Loucy (cell line): ENCODE measurements around the gene KCNH1.

Source experiments
- H2AFZ ChIP-seq: fragments of 200-600 bp; sonication (generic); 2 replicates; pipeline ENCODE4 v1.6.0; 2016; ENCODE audit warnings: antibody characterized with exemption, mild to moderate bottlenecking, low read length, moderate library complexity
- H3F3A ChIP-seq: fragments of 200-600 bp; 2 replicates; pipeline ENCODE4 v1.6.0; 2016; ENCODE audit warnings: antibody characterized with exemption, low read depth, mild to moderate bottlenecking
- H3K27me3 ChIP-seq: fragments of 200-600 bp; sonication (generic); 2 replicates; pipeline ENCODE4 v1.6.1; 2014; ENCODE audit warnings: low read length, mild to moderate bottlenecking; ENCODE audit not compliant: insufficient read depth, poor library complexity, severe bottlenecking
- H3K36me3 ChIP-seq: fragments of 200-600 bp; sonication (generic); 2 replicates; pipeline ENCODE4 v1.6.1; 2016; ENCODE audit warnings: low read length; ENCODE audit not compliant: insufficient read depth
- H3K4me1 ChIP-seq: fragments of 200-600 bp; sonication (generic); 2 replicates; pipeline ENCODE4 v1.5.1; 2014; ENCODE audit warnings: low read length, mild to moderate bottlenecking; ENCODE audit not compliant: insufficient read depth, poor library complexity, severe bottlenecking
- H3K4me2 ChIP-seq: fragments of 200-600 bp; sonication (generic); 2 replicates; pipeline ENCODE4 v1.6.0; 2014; ENCODE audit warnings: antibody characterized with exemption, low read length, low read depth, mild to moderate bottlenecking; ENCODE audit not compliant: poor library complexity, severe bottlenecking
- H3K4me3 ChIP-seq: fragments of 200-600 bp; sonication (generic); 2 replicates; pipeline ENCODE4 v1.5.1; 2014; ENCODE audit warnings: low read length, mild to moderate bottlenecking, mixed read lengths; ENCODE audit not compliant: poor library complexity, severe bottlenecking
- H3K79me2 ChIP-seq: fragments of 200-600 bp; sonication (generic); 2 replicates; pipeline ENCODE4 v1.6.1; 2014; ENCODE audit warnings: low read length; ENCODE audit not compliant: insufficient read depth
- H3K9ac ChIP-seq: fragments of 200-600 bp; sonication (generic); 2 replicates; pipeline ENCODE4 v1.6.0; 2014; ENCODE audit warnings: mild to moderate bottlenecking, low read depth, low read length, moderate library complexity; ENCODE audit not compliant: poor library complexity, severe bottlenecking
- H3K9me2 ChIP-seq: fragments of 200-600 bp; sonication (generic); replicated peaks from 2 replicates; pipeline ENCODE4 v1.6.1; 2016; ENCODE audit warnings: low read depth, low read length, mixed read lengths
- H3K9me3 ChIP-seq: fragments of 200-600 bp; sonication (generic); 2 replicates; pipeline ENCODE4 v1.6.1; 2014; ENCODE audit warnings: mild to moderate bottlenecking, antibody characterized with exemption, low read length, low read depth; ENCODE audit not compliant: insufficient read depth
- H4K20me1 ChIP-seq: fragments of 200-600 bp; sonication (generic); 2 replicates; pipeline ENCODE4 v1.6.0; 2014; ENCODE audit warnings: antibody characterized with exemption, low read length, mild to moderate bottlenecking; ENCODE audit not compliant: insufficient read depth, poor library complexity, severe bottlenecking
- EZH2phosphoT487 ChIP-seq: fragments of 200-600 bp; IDR thresholded peaks from 2 replicates; pipeline ENCODE4 v1.6.1; 2018; ENCODE audit warnings: antibody characterized with exemption, mild to moderate bottlenecking, moderate library complexity, borderline replicate concordance
- TF ChIP-seq, protein P1 (sequence below): fragments of 200-600 bp; sonication (generic); conservative IDR thresholded peaks from 2 replicates; pipeline ENCODE4 v1.5.1; 2014; ENCODE audit warnings: mild to moderate bottlenecking, antibody characterized with exemption, low read length

KCNH1 gene

DNA sequence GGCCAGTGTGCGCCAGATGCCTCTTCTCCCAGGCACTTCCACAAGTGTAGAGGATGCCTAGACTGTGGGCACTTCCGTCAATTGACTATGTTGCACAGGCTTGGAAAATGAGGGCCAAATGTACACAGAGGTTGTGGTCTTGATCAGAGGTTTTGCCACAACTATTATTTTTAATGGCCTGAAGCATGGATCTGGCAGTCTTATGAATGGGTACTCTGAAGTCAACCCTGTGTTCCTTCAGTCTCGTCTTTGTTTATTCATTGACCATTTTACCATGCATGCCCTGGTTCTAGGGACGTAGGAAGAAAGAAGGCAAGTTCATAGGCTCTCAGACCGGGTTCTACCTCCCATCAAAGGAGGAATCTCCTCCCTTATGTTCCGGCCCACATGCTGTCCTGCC lies 476.1 kb downstream of the KCNH1 start:
- no peak overlapping the region for H3K4me2 ChIP-seq
- H3K9me3 ChIP-seq = no peaks in the 10 kb centered on the region
- no peaks in the 10 kb centered on the region for H3K79me2 ChIP-seq
- no peaks in the 10 kb centered on the region for H3F3A ChIP-seq
- H4K20me1 ChIP-seq = no peaks in the 10 kb centered on the region
- H3K9me2 ChIP-seq = no peaks in the 10 kb centered on the region
- H2AFZ ChIP-seq = no peak overlapping the region
- no peaks in the 10 kb centered on the region for H3K27me3 ChIP-seq
- H3K9ac ChIP-seq = no peak overlapping the region
- TF ChIP-seq, protein P1, sequence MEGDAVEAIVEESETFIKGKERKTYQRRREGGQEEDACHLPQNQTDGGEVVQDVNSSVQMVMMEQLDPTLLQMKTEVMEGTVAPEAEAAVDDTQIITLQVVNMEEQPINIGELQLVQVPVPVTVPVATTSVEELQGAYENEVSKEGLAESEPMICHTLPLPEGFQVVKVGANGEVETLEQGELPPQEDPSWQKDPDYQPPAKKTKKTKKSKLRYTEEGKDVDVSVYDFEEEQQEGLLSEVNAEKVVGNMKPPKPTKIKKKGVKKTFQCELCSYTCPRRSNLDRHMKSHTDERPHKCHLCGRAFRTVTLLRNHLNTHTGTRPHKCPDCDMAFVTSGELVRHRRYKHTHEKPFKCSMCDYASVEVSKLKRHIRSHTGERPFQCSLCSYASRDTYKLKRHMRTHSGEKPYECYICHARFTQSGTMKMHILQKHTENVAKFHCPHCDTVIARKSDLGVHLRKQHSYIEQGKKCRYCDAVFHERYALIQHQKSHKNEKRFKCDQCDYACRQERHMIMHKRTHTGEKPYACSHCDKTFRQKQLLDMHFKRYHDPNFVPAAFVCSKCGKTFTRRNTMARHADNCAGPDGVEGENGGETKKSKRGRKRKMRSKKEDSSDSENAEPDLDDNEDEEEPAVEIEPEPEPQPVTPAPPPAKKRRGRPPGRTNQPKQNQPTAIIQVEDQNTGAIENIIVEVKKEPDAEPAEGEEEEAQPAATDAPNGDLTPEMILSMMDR = no peak
- TF ChIP-seq EZH2phosphoT487 = no peak
- H3K36me3 ChIP-seq = no peaks in the 10 kb centered on the region
- no peaks in the 10 kb centered on the region for H3K4me1 ChIP-seq
- no peak overlapping the region for H3K4me3 ChIP-seq

DNA sequence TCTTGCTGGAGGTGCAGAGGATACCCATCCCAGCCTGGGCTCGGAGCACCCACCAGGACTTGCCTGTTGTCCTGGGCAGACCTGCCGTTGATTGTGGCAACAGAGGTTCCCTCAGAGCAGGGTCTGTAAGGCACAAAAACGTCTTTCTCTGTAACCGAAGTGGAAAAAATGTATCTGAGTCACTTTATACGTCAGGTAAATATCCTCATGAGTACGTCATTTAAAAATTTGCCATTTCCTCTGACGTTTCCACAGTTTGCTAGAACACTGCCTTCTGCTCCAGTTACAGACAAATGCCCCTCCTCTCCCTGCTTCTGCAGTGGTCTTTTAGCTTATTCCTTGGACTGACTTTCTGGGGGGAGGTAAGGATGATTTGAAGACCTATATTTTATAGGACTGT lies 478.4 kb downstream of the KCNH1 start:
- H3K9ac ChIP-seq = no peak overlapping the region
- H3K4me2 ChIP-seq = no peak overlapping the region
- TF ChIP-seq EZH2phosphoT487 = no peak
- TF ChIP-seq, protein P1 = no peak
- H2AFZ ChIP-seq = no peak overlapping the region
- no peaks in the 10 kb centered on the region for H3K27me3 ChIP-seq
- H3K79me2 ChIP-seq = no peaks in the 10 kb centered on the region
- H4K20me1 ChIP-seq = no peaks in the 10 kb centered on the region
- no peaks in the 10 kb centered on the region for H3K9me3 ChIP-seq
- H3F3A ChIP-seq = no peaks in the 10 kb centered on the region
- no peaks in the 10 kb centered on the region for H3K36me3 ChIP-seq
- no peaks in the 10 kb centered on the region for H3K4me1 ChIP-seq
- no peaks in the 10 kb centered on the region for H3K9me2 ChIP-seq
- no peak overlapping the region for H3K4me3 ChIP-seq

DNA sequence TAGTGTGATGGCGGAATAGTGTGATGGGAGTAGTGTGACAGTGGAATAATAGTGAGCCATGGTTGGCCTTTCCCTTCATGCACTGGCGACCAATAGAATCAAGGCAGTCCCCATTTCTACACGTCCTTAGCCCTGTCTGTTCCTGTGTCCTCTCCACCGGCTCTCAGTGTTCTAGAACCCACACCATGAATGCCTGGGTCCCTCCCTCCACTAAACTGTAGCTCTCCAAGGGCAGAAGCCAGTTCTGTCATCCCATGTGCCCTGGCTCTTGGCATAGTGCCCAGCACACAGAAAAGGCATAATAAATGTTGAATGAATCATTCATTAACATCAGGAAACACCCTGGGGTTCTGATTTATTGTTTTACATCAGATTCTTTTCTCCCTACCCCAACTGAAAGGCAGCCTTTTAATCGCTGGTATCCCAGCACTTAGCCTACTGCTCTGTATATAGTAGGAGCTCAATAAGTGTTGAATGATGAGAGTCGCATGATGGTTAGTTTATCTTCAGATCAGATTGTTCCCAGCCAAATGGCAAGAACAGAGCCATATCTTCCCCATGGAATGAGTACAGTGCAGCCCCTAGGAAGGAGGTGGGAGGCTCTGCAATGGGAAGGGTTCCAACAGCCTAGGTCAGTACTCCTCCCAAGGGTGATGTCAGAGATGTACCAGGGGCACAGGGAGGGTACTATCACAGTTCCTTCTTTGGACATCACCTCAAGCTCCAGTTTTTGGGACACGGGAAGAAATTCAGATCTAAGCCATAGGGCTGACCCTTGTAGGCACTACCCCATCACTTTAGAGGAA lies 479.6 kb downstream of the KCNH1 start:
- H3K9ac ChIP-seq = no peak overlapping the region
- no peaks in the 10 kb centered on the region for H3K4me1 ChIP-seq
- no peaks in the 10 kb centered on the region for H3K36me3 ChIP-seq
- H4K20me1 ChIP-seq = no peaks in the 10 kb centered on the region
- TF ChIP-seq, protein P1 = no peak
- no peak for TF ChIP-seq EZH2phosphoT487
- H2AFZ ChIP-seq = no peak overlapping the region
- H3K4me2 ChIP-seq = no peak overlapping the region
- no peaks in the 10 kb centered on the region for H3F3A ChIP-seq
- H3K4me3 ChIP-seq = no peak overlapping the region
- no peaks in the 10 kb centered on the region for H3K79me2 ChIP-seq
- no peaks in the 10 kb centered on the region for H3K27me3 ChIP-seq
- no peaks in the 10 kb centered on the region for H3K9me2 ChIP-seq
- no peaks in the 10 kb centered on the region for H3K9me3 ChIP-seq
